Posterior cingulate gyrus (tissue), 11 donors: Measurements from ENCODE around the gene WDR1.
A peak's percentile ranks its signal among the peaks of the same experiment; 100 is the strongest.
"Not testable (repeated sequence)": the region's sequence is repeated elsewhere in the genome, so short reads cannot be mapped to it uniquely, and the experiment has no call there.

ENCODE experiments used
- DNase-seq, 10 donors: peaks; one replicate each; pipeline versions ENCODE4 v3.0.0 to v3.0.0-alpha.2; 2020 to 2021; ENCODE audit warnings: mixed read lengths in 3 of 10
- intact Hi-C: fragments of 100-400 bp; cut with DNase I; formaldehyde crosslinking; loops from one replicate; pipeline ENCODE4 v1.15.1; 2023

WDR1 gene

GRCh38 chr4:10135260-10135659 is 18.7 kb upstream of the WDR1 start:
- intact Hi-C loops = no loop called here
- DNase-seq = no peak

- no peak for DNase-seq
- intact Hi-C loops = no loop called here
These were observed 17.5 kb upstream of the WDR1 start for GRCh38 chr4:10134141-10134540.

GRCh38 chr4:10131202-10131601 is 14.6 kb upstream of the WDR1 start:
- DNase-seq = peak in 1 of 10 donors; percentile 71
- intact Hi-C loops = no loop called here

- intact Hi-C loops = no loop called here
These were observed 13.7 kb upstream of the WDR1 start for GRCh38 chr4:10130178-10130888.

GRCh38 chr4:10129196-10130177 is 12.9 kb upstream of the WDR1 start:
- intact Hi-C loops = no loop called here
- DNase-seq = peak in 1 of 10 donors; percentile 6

More at GRCh38 chr4:10130178-10130888, 13.7 kb upstream of the WDR1 start:
- peak in 1 of 10 donors; percentile 62 for DNase-seq

GRCh38 chr4:10128761-10129160 is 12.2 kb upstream of the WDR1 start:
- intact Hi-C loops = no loop called here
- DNase-seq = no peak

- intact Hi-C loops, DNase-seq: not testable (repeated sequence)
These were observed 10.9 kb upstream of the WDR1 start for GRCh38 chr4:10127531-10127930.

GRCh38 chr4:10124167-10124930 is 7.8 kb upstream of the WDR1 start:
- intact Hi-C loops = no loop called here
- no peak for DNase-seq

GRCh38 chr4:10123227-10124101 is 6.9 kb upstream of the WDR1 start:
- peak in 2 of 10 donors; percentile 39 to 65 for DNase-seq
- intact Hi-C loops = no loop called here

- intact Hi-C loops = no loop called here
- DNase-seq = peak in 1 of 10 donors; percentile 16
These were observed 5.8 kb upstream of the WDR1 start for GRCh38 chr4:10122236-10122932.

- intact Hi-C loops = no loop called here
- peak in 1 of 10 donors; percentile 7 for DNase-seq
These were observed 5.1 kb upstream of the WDR1 start for GRCh38 chr4:10121568-10122208.

GRCh38 chr4:10120943-10121567 is 4.5 kb upstream of the WDR1 start:
- peak in 2 of 10 donors; percentile 17 to 39 for DNase-seq
- intact Hi-C loops = no loop called here

- DNase-seq = peak in 2 of 10 donors; percentile 27 to 43
- intact Hi-C loops = loop anchor here (5.0 kb wide), 1 partner anchor 102 kb away; no protein-coding TSS in a partner anchor
These were observed 3.2 kb upstream of the WDR1 start for GRCh38 chr4:10119773-10120172.

GRCh38 chr4:10119278-10119677 is 2.7 kb upstream of the WDR1 start:
- intact Hi-C loops = loop anchor here (5.0 kb wide), 1 partner anchor 102 kb away; no protein-coding TSS in a partner anchor
- DNase-seq = no peak

GRCh38 chr4:10118048-10119004 is 1.7 kb upstream of the WDR1 start:
- intact Hi-C loops = loop anchor here (5.0 kb wide), 1 partner anchor 101 kb away; no protein-coding TSS in a partner anchor
- peak in 1 of 10 donors; percentile 15 for DNase-seq

- peak in 2 of 10 donors; percentile 25 to 43 for DNase-seq
- intact Hi-C loops = loop anchor here (5.0 kb wide), 1 partner anchor 100 kb away; no protein-coding TSS in a partner anchor
These were observed 904 bp upstream of the WDR1 start for GRCh38 chr4:10117359-10118047.
